Cortex of kidney (tissue), 1 donor: ENCODE measurements around the gene TMEM87B.
"Not testable (repeated sequence)": the region's sequence is repeated elsewhere in the genome, so short reads cannot be mapped to it uniquely, and the experiment has no call there.

Experiments used
- DNase-seq: peaks from one replicate; lab custom pipeline; 2025; lab: John Stamatoyannopoulos, UW

The TMEM87B gene

GRCh38 chr2:112033600-112033999 is 21.5 kb upstream of the TMEM87B start:
- DNase-seq = no peak

DNA sequence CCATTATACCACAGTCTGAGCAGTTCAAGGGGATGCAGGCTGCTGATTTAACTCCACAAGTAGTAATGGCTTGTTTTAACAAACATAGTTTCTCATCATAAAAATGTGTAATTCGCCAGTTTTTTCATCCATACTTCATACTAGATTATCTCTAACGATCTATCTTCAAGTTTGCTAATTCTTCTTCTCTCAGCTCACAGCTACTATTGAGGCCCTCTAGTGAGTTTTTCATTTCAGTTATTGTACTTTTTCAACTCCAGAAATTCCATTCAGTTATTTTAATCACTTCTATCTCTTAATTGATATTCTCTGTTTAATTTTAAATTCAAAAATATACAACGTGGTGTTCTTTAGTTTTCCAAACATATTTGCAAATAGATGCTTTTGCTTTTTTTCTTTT is 20.1 kb upstream of the TMEM87B start:
- DNase-seq = no peak

DNA sequence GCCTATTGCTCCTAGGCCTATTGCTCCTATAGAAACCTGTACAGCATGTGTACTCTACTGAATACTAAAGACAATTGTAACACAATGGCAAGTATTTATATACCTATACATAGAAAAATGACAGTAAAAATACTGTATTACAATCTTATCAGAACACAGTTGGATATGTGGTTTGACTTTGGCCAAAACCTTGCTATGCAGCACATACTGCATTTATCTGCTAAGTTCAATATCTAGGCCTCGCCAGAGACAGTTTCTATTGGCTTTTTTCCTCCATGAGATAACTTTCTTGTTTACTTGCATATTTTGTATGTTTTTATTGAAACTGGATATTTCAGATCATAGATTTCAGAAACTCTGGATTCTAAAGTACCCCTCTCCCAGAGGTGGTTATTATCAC is 19.3 kb upstream of the TMEM87B start:
- DNase-seq = no peak

DNA sequence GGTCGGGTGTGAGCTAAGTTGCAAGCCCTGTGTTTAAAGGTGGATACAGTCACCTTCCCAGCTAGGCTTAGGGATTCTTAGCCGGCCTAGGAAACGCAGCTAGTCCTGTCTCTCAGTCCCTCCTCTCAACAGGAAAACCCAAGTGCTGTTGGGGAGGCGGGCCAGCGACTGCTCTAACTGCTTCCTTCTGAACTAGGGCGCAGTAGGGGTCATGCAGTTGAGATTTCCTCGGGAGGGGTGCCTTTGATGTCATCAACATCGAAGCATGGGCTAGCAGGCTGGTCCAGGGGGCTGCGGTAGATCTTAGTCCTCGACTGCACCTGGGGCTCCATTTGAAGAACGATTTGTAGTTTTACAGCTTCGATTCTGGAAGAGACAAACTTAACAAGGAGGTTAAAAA is 15.5 kb upstream of the TMEM87B start:
- not testable (repeated sequence) for DNase-seq

DNA sequence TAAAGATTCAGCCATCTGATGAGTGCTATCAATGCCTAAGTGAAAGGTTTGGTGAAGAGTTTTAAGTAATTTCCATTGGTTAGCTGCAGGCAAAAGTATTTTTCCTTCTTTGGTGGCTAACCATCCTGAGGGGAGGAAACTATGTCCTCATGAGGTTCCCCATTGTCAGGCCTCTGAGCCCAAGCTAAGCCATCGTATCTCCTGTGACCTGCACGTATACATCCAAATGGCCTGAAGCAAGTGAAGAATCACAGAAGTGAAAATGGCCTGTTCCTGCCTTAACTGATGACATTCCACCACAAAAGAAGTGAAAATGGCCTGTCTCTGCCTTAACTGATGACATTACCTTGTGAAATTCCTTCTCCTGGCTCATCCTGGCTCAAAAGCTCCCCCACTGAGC is 15.0 kb upstream of the TMEM87B start:
- DNase-seq = not testable (repeated sequence)

DNA sequence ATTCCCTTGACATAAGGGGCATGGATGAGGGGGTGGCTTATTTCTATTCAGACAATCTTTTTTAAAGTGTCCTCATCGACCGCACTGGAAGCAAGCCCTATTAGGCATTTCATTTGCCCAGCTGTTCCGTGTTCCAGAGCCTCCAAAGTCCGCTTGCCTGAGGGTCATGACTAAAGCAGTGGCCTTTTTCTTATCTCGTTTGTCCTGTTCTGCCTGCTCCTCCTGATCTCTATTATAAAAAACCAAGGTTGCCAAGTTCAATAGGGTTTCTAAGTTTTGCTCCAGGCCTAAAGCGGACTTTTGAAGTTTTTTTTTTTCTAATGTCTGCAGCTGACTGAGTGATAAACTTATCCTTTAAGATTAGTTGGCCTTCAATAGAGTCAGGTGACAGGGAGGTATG is 13.6 kb upstream of the TMEM87B start:
- DNase-seq = not testable (repeated sequence)

DNA sequence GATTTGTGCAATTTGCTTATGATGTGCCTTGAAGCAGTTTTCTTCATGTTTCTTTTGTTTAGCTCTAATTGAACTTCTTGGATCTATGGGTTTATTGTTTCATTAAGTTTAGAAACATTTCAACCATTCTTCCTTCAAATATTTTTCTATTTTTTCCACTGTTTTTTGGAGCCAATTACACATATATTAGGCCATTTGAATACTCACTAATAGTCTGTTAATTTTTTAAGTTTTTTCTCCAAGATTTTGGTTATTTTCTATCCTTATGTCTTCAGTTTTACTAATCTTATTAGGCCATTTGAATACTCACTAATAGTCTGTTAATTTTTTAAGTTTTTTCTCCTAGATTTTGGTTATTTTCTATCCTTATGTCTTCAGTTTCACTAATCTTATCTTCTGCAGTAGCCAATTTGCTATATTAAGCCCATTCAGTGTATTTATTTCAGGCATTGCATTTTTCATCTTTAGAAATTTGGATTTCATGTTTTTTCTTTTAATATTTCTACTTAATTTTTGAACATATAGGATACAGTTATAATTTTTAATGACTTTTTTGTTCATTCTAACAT is 9.5 kb upstream of the TMEM87B start:
- DNase-seq = no peak

DNA sequence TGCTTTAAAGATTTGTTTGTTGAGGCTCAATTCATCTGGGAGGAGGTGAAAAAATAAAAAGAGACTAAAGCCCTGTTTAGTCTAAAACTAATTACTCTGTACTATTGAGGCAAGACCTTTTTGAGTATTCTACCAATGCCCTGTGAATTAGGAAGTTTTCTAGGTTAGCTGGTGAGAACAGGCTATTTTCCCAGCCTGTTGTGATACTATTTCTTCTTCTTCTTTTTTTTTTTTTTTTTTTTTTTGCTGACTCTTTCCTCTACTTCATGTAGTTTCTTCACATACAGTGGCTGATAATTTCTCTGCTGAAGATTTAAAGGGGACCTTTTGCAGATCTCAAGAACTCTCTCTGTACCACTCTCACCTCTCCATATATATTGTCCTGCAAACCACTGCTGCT is 8.8 kb upstream of the TMEM87B start:
- DNase-seq = no peak

DNA sequence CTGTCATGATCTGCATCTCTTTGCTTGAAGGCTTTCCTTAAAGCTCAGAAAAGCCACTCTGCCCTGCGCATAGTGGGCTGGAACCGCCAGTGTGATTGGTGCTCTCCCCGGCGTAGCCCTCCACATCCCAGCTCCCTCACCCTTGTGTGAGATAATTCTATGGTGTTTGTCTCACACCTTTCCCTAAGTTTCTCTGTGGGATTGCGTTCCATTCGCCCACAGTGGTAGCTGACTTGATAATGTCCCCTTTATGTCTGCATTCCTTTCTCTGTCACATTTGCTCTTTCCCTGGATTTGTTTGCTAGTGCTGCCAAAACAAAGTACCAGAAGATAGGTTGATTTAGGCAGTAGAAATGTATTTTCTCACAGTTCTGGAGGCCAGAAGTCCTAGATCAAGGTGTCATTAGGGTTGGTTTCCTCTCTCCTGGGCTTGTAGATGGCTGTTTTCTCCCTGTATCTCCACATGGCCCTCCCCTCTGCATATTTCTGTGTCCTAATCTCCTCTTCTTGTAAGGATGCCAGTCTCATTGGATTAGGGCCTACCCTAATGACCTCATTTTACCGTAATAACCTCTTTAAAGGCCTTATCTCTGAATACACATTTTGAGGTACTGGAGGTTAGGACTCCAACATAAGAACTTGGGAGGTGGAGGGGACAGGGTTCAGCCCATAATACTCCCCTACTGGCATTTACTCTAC is 7.4 kb upstream of the TMEM87B start:
- no peak for DNase-seq

DNA sequence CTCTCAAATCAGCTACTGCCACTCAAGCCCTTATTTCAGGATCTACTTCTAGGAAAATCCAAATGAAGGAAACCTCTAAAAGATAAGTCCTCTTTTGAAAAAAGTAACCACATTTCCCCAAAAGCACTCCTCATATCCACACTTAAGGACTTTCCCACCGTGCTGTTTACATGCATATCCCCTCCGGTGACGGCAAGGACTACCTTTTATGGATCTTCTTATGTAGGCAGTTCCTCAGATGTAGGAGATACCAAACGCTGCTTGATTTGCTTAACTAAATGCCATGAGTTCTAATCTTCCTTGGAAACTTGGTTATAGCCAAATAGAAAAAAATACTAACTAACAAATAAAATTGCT is 6.9 kb upstream of the TMEM87B start:
- DNase-seq = no peak

DNA sequence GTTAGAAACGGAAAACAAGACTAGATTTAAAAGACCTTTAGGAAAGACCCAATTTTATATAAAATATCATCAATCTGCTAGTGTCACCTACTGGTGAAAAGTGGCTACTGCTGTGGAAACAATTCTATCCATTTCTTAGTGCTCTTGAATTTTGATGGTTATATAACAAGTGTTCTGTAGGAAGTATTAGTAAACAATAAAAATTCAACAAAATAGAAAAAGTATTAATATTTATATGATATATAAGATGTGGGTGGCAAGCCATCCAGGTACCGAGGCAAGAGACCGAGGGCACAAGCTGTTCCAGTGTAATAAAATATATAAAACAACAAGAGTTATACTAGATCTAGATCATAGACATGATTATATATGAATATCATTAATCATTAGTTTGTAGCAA is 6.2 kb upstream of the TMEM87B start:
- DNase-seq = no peak

- no peak for DNase-seq
Measured at GRCh38 chr2:112050316-112050715, 4.8 kb upstream of the TMEM87B start.

GRCh38 chr2:112053917-112054846 is 887 bp upstream of the TMEM87B start:
- DNase-seq = peak; percentile 39

DNA sequence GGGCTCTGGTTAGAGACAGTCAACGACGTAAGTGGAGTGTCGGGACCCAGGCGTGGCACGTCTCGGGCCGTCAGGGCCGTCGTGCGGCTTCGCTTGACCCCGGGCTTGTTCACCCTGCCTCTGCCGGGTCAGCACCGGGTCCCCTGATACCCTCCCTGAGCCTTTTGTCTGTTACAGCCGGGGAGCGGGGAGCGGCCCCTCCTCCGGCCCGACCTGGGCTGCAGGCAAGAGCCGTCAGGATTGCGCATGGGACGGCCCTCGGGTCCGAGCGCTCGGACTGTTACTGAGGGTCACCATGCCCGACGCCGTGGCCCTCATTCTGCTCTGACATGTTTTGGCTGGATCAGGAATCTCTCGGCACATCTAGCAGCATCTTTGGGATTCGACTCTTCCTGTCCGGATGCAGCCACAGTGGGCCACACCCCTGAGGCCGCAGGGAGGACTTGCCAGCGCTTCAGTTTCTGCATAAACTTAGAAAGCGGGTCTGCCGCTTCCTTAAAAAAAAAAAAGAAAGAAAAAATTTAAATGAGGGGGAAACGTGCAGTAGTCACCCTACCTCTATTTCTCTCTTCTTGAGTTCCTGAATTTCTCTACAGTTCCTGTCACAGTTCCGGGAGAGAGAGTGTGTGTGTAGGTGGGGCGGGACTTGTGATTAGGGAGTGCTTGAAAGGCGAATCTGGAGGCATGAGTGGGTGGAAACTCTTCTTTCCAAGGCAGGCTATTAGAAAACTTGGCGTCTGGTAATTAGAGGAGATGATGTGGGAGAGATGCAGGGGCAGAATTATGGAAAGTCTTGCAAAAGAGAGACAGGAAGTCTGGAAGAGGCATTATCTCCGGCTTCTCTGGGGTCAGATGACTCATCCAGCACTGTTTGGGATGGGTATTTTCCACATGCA is 909 bp downstream of the TMEM87B start:
- no peak for DNase-seq

- DNase-seq = no peak
Measured at GRCh38 chr2:112056626-112056987, 1.5 kb downstream of the TMEM87B start.

- DNase-seq = no peak
Measured at GRCh38 chr2:112059671-112060070, 4.6 kb downstream of the TMEM87B start.

GRCh38 chr2:112061299-112061698 is 6.2 kb downstream of the TMEM87B start:
- no peak for DNase-seq

DNA sequence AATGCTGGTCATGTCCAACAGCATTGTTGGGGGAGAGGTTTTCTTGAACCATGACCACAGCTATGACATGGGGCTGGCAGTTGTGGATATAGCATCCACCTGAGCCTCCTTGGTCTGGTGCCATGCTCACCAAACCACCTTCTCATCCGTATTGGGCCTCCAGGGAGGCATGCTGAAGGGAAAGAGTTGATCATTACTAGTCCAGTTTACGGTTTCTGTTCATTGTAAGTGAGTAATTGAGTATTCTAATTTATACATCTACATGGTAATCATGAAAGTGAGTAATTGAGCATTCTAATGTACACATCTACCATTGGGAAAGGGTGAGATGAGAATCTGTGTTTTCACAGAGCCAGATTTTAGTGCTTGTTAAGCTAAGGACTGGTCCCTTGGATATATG is 6.8 kb downstream of the TMEM87B start:
- no peak for DNase-seq

GRCh38 chr2:112062894-112063293 is 7.8 kb downstream of the TMEM87B start:
- no peak for DNase-seq

- no peak for DNase-seq
Measured at GRCh38 chr2:112065486-112065885, 10.4 kb downstream of the TMEM87B start.

- no peak for DNase-seq
Measured at GRCh38 chr2:112065966-112066365, 10.9 kb downstream of the TMEM87B start.

GRCh38 chr2:112069794-112070193 is 14.7 kb downstream of the TMEM87B start:
- DNase-seq = not testable (repeated sequence)
